SK-N-SH (cell line): ENCODE measurements around the gene PARVB. TPM values are rescaled to one million over a fixed set of nuclear protein-coding genes. Genes with fewer than 3 reads are reported as not detected.

Source experiments
- CTCF ChIA-PET: fragments of 300-600, 350-600 bp; formaldehyde crosslinking; extraction: SDS; loops from one replicate; lab custom pipeline; 2021; lab: Yijun Ruan, JAX
- POLR2A ChIA-PET: fragments of 350-600 bp; sonication (Branson Sonifier 250); formaldehyde crosslinking; extraction: SDS; loops from one replicate; lab custom pipeline; 2020; ENCODE audit warnings: antibody characterized with exemption, inconsistent platforms; lab: Yijun Ruan, JAX
- DNase-seq: peaks from one replicate; pipeline ENCODE4 v3.0.0; 2012
- H2AFZ ChIP-seq: fragments of 200-600 bp; sonication (generic); 2 replicates; pipeline ENCODE4 v1.8.1; 2016; ENCODE audit warnings: antibody characterized with exemption, mild to moderate bottlenecking, low read depth
- H3F3A ChIP-seq: fragments of 200-600 bp; sonication (generic); replicated peaks from 2 replicates; pipeline ENCODE3; 2016; ENCODE audit warnings: antibody characterized with exemption, mild to moderate bottlenecking; ENCODE audit not compliant: insufficient read depth
- H3K27ac ChIP-seq, 2 experiments: fragments of 200-500 bp in 1 of 2; fragments of 200-600 bp in 1 of 2; sonication (Bioruptor generic) in 1 of 2; sonication (generic), shearing (Covaris generic) in 1 of 2; 2 replicates each; pipeline versions ENCODE4 v1.5.1 to v1.6.1; 2014 to 2016; ENCODE audit warnings: low read depth in 2 of 2, inconsistent platforms in 1 of 2, low read length in 1 of 2, mild to moderate bottlenecking in 1 of 2, mixed read lengths in 1 of 2
- H3K27me3 ChIP-seq: fragments of 200-600 bp; sonication (generic), shearing (Covaris generic); 2 replicates; pipeline ENCODE4 v1.6.1; 2016; ENCODE audit warnings: mixed run types; ENCODE audit not compliant: insufficient read depth
- H3K36me3 ChIP-seq, 2 experiments: fragments of 200-500 bp in 1 of 2; fragments of 200-600 bp in 1 of 2; sonication (Bioruptor generic) in 1 of 2; sonication (generic) in 1 of 2; replicated peaks in 1 of 2; 2 replicates each; pipeline versions ENCODE3 to v1.5.1; 2014 to 2016; ENCODE audit warnings: low read length in 1 of 2, mild to moderate bottlenecking in 1 of 2; ENCODE audit not compliant: insufficient read depth in 2 of 2, control insufficient read depth in 1 of 2
- H3K4me1 ChIP-seq, 2 experiments: fragments of 200-500 bp in 1 of 2; fragments of 200-600 bp in 1 of 2; sonication (Bioruptor generic) in 1 of 2; sonication (generic), shearing (Covaris generic) in 1 of 2; 2 replicates each; pipeline versions ENCODE4 v1.5.1 to v1.6.1; 2014 to 2016; ENCODE audit warnings: low read depth in 1 of 2, low read length in 1 of 2, mixed run types in 1 of 2; ENCODE audit not compliant: insufficient read depth in 2 of 2, control insufficient read depth in 1 of 2
- H3K4me2 ChIP-seq: fragments of 200-600 bp; sonication (generic), shearing (Covaris generic); 2 replicates; pipeline ENCODE4 v1.6.1; 2017; ENCODE audit warnings: mixed run types
- H3K4me3 ChIP-seq, 2 experiments: fragments of 200-500 bp in 1 of 2; fragments of 200-600 bp in 1 of 2; sonication (Bioruptor generic) in 1 of 2; sonication (generic), shearing (Covaris generic) in 1 of 2; 2 replicates each; pipeline versions ENCODE4 v1.5.1 to v1.8.1; 2014 to 2016; ENCODE audit warnings: low read depth in 2 of 2, inconsistent platforms in 1 of 2, low read length in 1 of 2, mild to moderate bottlenecking in 1 of 2, mixed read lengths in 1 of 2, moderate library complexity in 1 of 2
- H3K79me2 ChIP-seq: fragments of 200-600 bp; sonication (generic); 2 replicates; pipeline ENCODE4 v1.8.1; 2017; ENCODE audit warnings: mild to moderate bottlenecking; ENCODE audit not compliant: insufficient read depth
- H3K9ac ChIP-seq: fragments of 200-600 bp; sonication (generic); 2 replicates; pipeline ENCODE4 v1.6.1; 2017; ENCODE audit warnings: mixed run types
- H3K9me2 ChIP-seq: fragments of 200-600 bp; sonication (generic); 2 replicates; pipeline ENCODE4 v1.6.1; 2017; ENCODE audit warnings: mixed run types
- H3K9me3 ChIP-seq: fragments of 200-600 bp; sonication (generic); 2 replicates; pipeline ENCODE4 v1.6.1; 2017; ENCODE audit warnings: mixed run types, mild to moderate bottlenecking, moderate library complexity
- H4K20me1 ChIP-seq: fragments of 200-600 bp; sonication (generic); 2 replicates; pipeline ENCODE4 v1.6.1; 2017; ENCODE audit warnings: mild to moderate bottlenecking, mixed run types; ENCODE audit not compliant: insufficient read depth
- EP300 ChIP-seq, 2 experiments: IDR thresholded peaks; 2 replicates each; pipeline versions ENCODE4 v1.4.0 to v1.6.1; 2012; ENCODE audit warnings: borderline replicate concordance in 1 of 2, low read depth in 1 of 2, low read length in 1 of 2
- GABPA ChIP-seq: IDR thresholded peaks from 2 replicates; pipeline ENCODE4 v1.4.0; 2012; ENCODE audit warnings: low read depth, mild to moderate bottlenecking
- GATA2 ChIP-seq: sonication (generic); formaldehyde crosslinking; IDR thresholded peaks from 2 replicates; pipeline ENCODE4 v1.5.0; 2020; ENCODE audit warnings: mild to moderate bottlenecking, missing genetic modification reagents
- JUND ChIP-seq: IDR thresholded peaks from 2 replicates; pipeline ENCODE4 v1.4.0; 2012
- MXI1 ChIP-seq: IDR thresholded peaks from 2 replicates; pipeline ENCODE4 v1.6.1; 2012; ENCODE audit warnings: mild to moderate bottlenecking, low read depth, low read length, improper control_type of control experiment
- NRF1 ChIP-seq: IDR thresholded peaks from 2 replicates; pipeline ENCODE4 v1.6.1; 2012; ENCODE audit warnings: low read depth, mild to moderate bottlenecking, low read length
- POLR2AphosphoS5 ChIP-seq: IDR thresholded peaks from 2 replicates; pipeline ENCODE4 v1.6.1; 2012; ENCODE audit warnings: low read depth, low read length
- RAD21 ChIP-seq: IDR thresholded peaks from 2 replicates; pipeline ENCODE4 v1.6.1; 2012; ENCODE audit warnings: mild to moderate bottlenecking, low read length
- SIN3A ChIP-seq: IDR thresholded peaks from 2 replicates; pipeline ENCODE4 v1.6.1; 2012; ENCODE audit warnings: low read depth, mild to moderate bottlenecking, low read length, moderate library complexity, borderline replicate concordance
- TAF1 ChIP-seq: IDR thresholded peaks from 2 replicates; pipeline ENCODE4 v1.6.1; 2012; ENCODE audit warnings: low read depth, mild to moderate bottlenecking, low read length, moderate library complexity, borderline replicate concordance
- TCF12 ChIP-seq: IDR thresholded peaks from 2 replicates; pipeline ENCODE4 v1.4.0; 2012
- TEAD4 ChIP-seq: IDR thresholded peaks from 2 replicates; pipeline ENCODE4 v1.4.0; 2012; ENCODE audit warnings: mild to moderate bottlenecking, borderline replicate concordance; ENCODE audit not compliant: insufficient read depth
- YY1 ChIP-seq: IDR thresholded peaks from 2 replicates; pipeline ENCODE4 v1.4.0; 2012; ENCODE audit warnings: low read depth, mild to moderate bottlenecking
- whole genome bisulfite sequencing: methylation state at CpG from one replicate; pipeline ENCODE4 v1.1.6; 2017; ENCODE audit warnings: low lambda C conversion rate; 5-methylcytosine and 5-hydroxymethylcytosine counted together
- polyA plus RNA-seq, 3 experiments: library from polyadenylated mRNA; depleted of rRNA; stranded (reverse); fragments of >200 nt; gene quantifications; 2 replicates each; pipeline ENCODE4 v1.2.3, GENCODE V29; 2012
- TF ChIP-seq, protein P1 (sequence below): fragments of 200-600 bp; sonication (generic); IDR thresholded peaks from 2 replicates; pipeline ENCODE4 v1.6.1; 2017; ENCODE audit warnings: antibody characterized with exemption, mild to moderate bottlenecking, moderate library complexity

The PARVB gene
- polyA plus RNA-seq, 1 of the 3 experiments (the other 2 are of a cell fraction) = 87.8 TPM

DNA sequence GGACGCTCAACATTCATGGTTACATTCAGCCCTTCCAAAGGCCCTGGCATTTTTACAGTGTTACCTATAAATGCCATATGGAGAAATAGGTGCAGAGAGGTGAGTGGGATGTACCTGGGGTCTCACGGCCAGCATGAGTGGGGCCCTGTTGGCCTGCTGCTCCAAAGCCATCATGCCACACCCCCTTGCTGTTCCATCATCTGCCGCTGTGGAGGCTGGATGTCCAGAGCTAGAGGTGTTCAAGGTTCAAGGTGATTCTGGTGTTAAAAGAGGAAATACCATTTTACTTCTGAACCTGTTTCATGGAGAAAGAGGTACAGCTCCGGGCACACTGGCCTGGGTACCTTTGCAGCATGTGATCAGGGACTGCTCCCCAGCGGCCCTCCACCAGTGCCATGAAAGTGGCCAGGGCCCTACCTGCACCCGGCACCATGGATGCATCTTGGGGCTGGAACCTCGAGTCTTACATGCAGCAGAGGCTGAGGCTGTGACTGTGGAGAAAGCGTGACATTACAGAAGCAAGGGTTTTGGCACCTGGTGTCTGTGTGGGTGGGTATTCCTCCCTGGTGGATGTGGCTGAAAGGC is 68.6 kb downstream of the PARVB start:
- no peak overlapping the region for H3K9ac ChIP-seq
- TF ChIP-seq TAF1 (no peak), MXI1 (no peak), RAD21 (no peak), GATA2 (no peak), NRF1 (no peak), GABPA (no peak), SIN3A (no peak)
- TF ChIP-seq, all 33 proteins: peak for 0
- no peaks in the 10 kb centered on the region for H3K27me3 ChIP-seq
- no peak overlapping the region for H3K4me2 ChIP-seq
- 85% methylated on average over 7 of the region's 8 CpGs for WGBS
- H3K4me3 ChIP-seq = no peak overlapping the region
- POLR2A ChIA-PET = no interaction called here
- no peak overlapping the region for H2AFZ ChIP-seq
- H3F3A ChIP-seq = no peaks in the 10 kb centered on the region
- no peak for DNase-seq
- no peak overlapping the region for H3K27ac ChIP-seq
- H3K9me3 ChIP-seq = no peaks in the 10 kb centered on the region
- H3K79me2 ChIP-seq = no peaks in the 10 kb centered on the region
- H4K20me1 ChIP-seq = no peaks in the 10 kb centered on the region
- H3K4me1 ChIP-seq = no peaks in the 10 kb centered on the region
- no peaks in the 10 kb centered on the region for H3K36me3 ChIP-seq
- CTCF ChIA-PET = interaction anchor here (0.6 to 0.9 kb wide), 2 partner anchors 9 to 533 kb away, joined by 3 read pairs; no protein-coding TSS in a partner anchor
- no peaks in the 10 kb centered on the region for H3K9me2 ChIP-seq

DNA sequence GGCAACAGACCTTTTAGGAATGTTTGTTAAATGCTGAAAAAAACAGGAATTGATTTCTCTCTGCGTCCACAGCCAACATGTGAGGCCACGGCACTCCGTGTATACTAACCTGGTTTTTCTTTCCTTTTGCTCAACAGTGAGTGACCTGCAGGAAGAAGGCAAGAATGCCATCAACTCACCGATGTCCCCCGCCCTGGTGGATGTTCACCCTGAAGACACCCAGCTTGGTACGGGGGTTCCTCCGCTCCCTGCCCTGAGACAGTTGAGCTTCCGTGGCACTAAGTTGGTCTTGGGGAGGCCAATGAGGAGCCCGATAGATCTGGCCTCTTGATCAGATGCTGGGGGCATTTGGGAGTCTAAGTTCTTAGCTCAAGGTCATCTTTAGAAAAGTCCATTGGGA is 69.7 kb downstream of the PARVB start:
- Histone ChIP-seq H3K9me2 (no peaks in the 10 kb centered on the region), H3K4me3 (no peak overlapping the region), H3K79me2 (no peaks in the 10 kb centered on the region), H3F3A (no peaks in the 10 kb centered on the region), H3K9ac (no peak overlapping the region), H3K27me3 (no peaks in the 10 kb centered on the region), H3K4me2 (no peak overlapping the region), H3K36me3 (no peaks in the 10 kb centered on the region), H3K27ac (no peak overlapping the region), H2AFZ (no peak overlapping the region), H3K9me3 (no peaks in the 10 kb centered on the region), H4K20me1 (no peaks in the 10 kb centered on the region), H3K4me1 (no peaks in the 10 kb centered on the region)
- no peak for DNase-seq
- CTCF ChIA-PET = interaction anchor here (0.9 to 3.0 kb wide), 5 partner anchors 8 to 101 kb away, joined by 3 to 15 read pairs (median 8); no protein-coding TSS in a partner anchor
- 96% methylated on average over 4 of the region's 9 CpGs for WGBS
- POLR2A ChIA-PET = no interaction called here
- TF ChIP-seq YY1 (no peak), JUND (no peak), TAF1 (no peak), GABPA (no peak), RAD21 (no peak), POLR2AphosphoS5 (no peak), TEAD4 (no peak), TCF12 (no peak), SIN3A (no peak), EP300 (IDR thresholded peaks at IDR 0.05; ENCODE audit: borderline replicate concordance in 1 of 2, low read depth in 1 of 2, low read length in 1 of 2) (no peak)
- TF ChIP-seq, protein P1, sequence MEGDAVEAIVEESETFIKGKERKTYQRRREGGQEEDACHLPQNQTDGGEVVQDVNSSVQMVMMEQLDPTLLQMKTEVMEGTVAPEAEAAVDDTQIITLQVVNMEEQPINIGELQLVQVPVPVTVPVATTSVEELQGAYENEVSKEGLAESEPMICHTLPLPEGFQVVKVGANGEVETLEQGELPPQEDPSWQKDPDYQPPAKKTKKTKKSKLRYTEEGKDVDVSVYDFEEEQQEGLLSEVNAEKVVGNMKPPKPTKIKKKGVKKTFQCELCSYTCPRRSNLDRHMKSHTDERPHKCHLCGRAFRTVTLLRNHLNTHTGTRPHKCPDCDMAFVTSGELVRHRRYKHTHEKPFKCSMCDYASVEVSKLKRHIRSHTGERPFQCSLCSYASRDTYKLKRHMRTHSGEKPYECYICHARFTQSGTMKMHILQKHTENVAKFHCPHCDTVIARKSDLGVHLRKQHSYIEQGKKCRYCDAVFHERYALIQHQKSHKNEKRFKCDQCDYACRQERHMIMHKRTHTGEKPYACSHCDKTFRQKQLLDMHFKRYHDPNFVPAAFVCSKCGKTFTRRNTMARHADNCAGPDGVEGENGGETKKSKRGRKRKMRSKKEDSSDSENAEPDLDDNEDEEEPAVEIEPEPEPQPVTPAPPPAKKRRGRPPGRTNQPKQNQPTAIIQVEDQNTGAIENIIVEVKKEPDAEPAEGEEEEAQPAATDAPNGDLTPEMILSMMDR = no peak
